Activated T-cell treated with anti-CD3 and anti-CD28 coated beads for 48 hours (primary cell): ENCODE measurements around the gene PAM16.
"Not testable (repeated sequence)": the region's sequence is repeated elsewhere in the genome, so short reads cannot be mapped to it uniquely, and the experiment has no call there.

Source experiments
- DNase-seq: peaks from one replicate; pipeline ENCODE4 v3.0.0-alpha.2; 2020; ENCODE audit warnings: low read depth

PAM16 gene

GRCh38 chr16:4334724-4335495 is 16.2 kb downstream of the PAM16 start:
- DNase-seq = no peak

GRCh38 chr16:4333714-4334113 is 17.4 kb downstream of the PAM16 start:
- not testable (repeated sequence) for DNase-seq

DNA sequence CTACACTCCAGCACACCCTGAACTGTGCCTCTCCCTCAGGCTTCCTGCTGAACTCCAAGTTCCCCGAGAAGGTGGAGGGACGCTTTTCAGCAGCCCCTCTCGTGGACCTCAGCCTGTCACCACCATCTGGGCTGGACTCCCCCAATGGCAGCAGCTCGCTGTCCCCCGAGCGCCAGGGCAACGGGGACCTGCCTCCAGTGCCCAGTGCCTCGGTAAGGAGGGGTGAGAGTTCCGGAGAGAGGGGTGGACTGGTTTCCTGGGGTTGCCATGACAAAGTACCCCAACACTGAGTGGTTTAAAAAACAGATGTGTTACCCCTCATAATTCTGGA is 17.8 kb downstream of the PAM16 start:
- no peak for DNase-seq

- no peak for DNase-seq
Observed at GRCh38 chr16:4332623-4333307, 18.4 kb downstream of the PAM16 start.

GRCh38 chr16:4332083-4332482 is 19.0 kb downstream of the PAM16 start:
- DNase-seq = no peak

DNA sequence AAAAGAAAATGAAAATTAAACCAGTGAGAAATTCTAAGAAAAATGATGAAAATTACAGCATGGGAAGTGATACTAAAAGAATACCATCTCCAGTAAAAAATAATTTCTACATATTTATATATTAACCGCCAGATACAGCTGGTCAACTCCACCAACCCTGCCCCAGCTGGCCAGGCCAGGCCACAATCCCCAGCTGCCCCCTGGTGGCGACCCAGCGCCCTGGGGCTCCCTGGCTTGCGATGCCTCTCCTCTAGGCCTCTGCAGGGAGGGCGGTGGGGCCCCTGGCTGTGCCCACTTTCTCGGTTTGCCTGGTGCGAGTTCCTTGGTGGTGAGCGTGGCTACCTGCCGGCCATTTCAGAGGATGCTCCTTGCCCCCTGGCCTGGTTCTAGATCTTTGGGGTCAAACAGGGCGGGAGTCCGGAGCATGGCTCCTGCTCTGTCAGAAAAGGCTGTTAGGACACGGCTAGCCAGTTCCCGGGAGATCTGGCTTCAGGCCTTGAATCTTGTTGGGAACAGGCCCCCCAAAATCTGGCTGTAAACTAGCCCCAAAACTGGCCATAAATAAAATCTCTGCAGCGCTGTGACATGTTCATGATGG is 20.7 kb downstream of the PAM16 start:
- peak; percentile 65 for DNase-seq

DNA sequence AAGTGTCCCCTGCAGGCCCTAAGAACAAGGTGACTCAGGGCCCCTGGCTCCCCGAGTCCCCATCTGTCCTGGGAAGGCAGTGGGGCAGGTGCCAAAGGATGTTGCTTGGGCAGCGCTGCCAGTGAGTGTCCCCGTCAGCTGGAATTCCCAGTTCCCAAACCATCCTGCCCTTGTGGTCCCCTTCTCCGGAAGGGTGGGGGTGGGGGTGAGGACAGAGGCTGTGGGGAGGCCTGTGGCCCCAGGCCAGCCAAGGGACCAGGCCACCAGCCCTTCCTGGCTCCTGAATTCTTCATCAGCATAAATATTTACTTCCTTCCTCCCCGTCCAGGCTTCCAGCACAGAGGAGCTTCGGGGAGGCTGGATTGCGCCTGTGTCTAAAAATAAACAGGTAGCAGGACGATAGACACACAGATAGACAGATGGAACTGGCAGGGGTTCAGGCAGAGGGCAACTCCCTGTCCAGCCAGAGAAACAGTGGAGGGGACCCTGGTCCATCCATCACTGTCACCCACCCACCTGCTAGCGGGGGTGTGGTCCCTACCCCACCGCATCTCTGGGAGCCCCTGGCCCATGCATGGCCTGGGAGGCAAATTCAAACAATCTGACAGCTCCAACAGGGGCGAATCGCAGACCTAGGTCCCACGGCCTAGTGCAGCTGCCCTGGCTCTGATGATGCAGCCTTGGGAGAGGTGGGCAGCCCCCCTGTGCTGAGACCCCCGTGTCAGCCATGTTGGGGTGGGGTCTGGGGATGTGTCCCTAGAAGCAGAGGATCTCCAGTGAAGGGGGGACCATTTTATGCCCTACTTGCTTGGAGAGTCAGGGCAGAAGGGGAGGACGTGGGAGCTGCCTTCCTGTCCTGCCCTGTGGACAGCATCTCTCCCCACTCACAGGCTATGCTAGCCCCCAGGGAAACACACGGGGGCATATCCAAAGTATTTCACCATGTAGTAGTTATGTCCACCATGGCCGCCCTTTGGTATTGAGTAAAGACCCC is 22.0 kb downstream of the PAM16 start:
- no peak for DNase-seq

GRCh38 chr16:4328046-4328781 is 22.9 kb downstream of the PAM16 start:
- DNase-seq = peak; percentile 56

- no peak for DNase-seq
Observed at GRCh38 chr16:4327386-4328045, 23.6 kb downstream of the PAM16 start.

GRCh38 chr16:4325253-4325758 is 25.8 kb downstream of the PAM16 start:
- DNase-seq = no peak

GRCh38 chr16:4324492-4325252 is 26.4 kb downstream of the PAM16 start:
- no peak for DNase-seq

DNA sequence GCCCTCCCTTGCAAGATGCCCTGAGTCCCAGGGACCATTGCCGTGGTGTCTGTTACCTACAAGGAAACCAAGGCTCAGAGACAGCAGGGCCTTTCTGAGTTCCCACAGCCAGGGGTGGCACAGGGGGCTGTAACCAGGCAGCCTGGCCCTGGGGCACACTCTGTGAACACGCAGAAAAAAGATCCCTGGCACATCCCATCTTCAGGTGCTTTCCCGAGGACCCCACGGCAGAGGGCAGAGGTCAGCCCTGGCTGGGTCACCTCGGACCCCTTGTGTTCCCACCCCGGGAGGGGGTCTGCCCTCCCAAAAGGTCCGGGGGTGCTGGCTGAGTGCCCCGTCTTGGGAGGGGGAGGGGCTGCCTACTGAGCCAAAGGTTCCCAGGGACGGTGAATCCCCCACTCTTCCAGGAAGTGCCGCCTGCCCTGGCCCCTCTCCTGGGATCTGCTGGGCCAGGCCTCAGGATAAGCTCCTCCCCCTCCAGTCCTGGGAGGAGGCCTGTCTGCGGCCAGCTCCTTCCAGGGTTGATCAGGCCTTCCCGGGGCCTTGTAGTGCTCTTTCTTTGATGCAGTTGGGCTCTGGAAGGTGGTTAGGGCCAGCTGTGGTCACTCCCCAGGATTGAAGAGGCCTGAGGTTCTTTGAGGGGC is 27.2 kb downstream of the PAM16 start:
- DNase-seq = no peak

DNA sequence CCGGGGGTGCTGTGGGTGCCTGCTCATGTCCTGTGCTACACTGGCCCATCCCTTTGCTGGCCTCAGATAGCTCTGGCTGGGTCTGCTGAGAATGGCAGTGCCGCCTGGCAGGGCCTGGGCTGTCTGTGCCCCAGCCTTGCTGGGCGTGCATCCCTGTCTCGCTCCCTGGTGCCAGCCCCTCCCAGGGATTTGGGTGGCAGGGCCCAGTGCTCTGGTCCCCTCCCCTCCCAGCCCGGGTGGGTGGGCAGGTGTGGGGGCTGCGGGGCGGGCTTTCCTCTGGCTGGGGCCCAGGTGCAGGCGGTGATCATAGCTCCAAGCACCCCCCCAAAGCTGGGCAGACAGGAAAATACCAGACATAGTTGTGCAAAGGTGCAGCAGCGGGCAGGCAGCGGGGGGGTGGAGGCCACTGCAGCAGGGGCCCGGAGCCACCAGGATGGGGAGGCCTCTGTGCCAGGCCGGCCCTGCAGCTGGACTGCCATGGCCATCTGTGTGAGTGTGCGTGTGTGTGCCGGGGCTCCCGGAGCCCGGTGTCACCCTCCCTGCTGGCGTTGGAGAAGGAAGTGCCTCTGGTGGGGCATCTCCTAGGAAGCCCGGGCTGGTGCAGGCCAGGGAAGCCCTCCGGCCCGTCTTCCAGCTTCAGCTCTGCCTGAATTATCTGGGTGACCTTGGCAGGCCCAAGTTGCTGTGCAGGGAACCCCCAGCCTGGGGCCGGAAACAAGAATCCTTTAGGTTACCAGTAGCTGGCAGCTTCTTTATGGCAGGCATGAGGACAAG is 27.9 kb downstream of the PAM16 start:
- no peak for DNase-seq

DNA sequence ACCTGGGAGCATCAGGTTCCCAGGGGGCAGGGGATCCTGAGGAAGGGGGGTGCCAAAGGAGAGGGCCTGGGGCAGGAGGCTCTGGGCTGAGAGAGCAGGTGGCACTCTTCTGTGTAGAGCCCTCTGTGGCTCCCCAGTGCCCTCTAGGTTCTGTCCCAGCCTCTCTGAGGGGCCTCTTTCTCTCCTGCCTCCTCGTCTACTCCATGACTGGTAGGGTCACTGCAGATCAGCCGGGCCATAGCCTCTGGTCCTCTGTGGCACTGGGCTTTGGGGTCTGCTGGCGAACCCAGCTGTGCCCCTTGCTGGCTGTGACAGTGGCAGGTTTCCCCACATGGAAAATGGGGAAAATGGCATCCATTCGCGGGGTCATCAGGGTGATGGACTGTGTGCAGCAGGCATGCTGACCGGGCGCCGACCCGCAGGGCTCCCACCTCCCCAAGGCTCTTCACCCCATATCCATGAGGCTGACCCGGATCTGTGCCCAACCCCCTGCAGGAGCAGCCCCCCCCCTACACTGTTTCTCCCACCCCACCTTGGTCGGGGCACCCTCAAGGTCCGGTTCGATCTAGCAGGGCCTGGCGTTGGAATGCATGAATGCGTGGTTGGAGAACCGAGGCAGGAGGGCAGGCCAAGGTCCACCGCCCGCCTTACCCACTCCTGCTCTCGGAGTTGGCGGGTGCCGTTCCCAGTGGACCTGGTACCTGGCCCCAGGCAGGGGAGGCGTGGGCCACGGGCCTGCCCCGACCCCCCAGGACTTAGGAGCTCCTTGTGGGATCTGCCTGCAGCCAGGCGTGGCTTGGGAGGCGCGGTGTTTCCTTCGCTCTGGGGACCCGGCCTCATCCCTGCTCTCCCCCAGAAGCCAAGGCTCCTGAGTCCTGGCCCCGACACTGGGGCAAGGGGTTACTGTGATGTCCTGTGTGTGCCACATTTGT is 28.7 kb downstream of the PAM16 start:
- DNase-seq = no peak

GRCh38 chr16:4321286-4322120 is 29.6 kb downstream of the PAM16 start:
- no peak for DNase-seq

DNA sequence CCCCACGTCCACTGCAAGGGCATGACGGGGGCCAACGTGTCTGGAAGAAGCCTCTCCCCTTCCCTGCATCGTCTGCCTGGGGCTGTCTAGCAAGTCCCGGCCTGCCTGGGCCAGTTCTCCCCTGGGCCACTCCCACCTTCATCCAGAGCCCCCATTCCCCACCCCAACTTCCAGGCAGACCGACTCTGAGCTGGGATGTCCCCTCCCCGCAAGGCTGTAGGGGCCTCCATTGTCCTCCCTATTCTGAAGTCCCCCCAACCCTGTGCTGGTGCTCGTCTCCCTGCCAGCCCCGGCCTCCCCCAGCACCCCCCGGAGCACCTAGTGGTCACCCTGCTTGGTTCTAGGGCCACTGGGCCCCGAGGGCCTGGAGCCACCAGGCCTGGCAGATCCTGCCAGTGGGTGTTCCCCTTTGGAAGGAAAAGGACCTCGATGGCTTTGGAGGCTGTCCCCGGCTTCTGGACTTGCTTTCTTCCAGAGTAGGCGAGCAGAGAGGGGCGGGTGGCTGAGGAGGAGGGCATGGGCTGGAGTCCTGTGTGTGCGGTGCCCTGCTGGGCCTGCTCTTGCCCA is 30.5 kb downstream of the PAM16 start:
- no peak for DNase-seq
